HT-29 (cell line): ENCODE data around the gene RALGPS1. TPM values are rescaled to one million over a fixed set of nuclear protein-coding genes. Genes with fewer than 3 reads are reported as not detected.
"Not testable (repeated sequence)": the region's sequence is repeated elsewhere in the genome, so short reads cannot be mapped to it uniquely, and the experiment has no call there.

Source experiments
- DNase-seq: peaks from one replicate; pipeline ENCODE4 v3.0.0-alpha.2; 2015; ENCODE audit warnings: low spot score
- total RNA-seq: library from RNA; depleted of rRNA; stranded (reverse); fragments of >200 nt; shearing (Covaris generic); gene quantifications from 2 replicates; pipeline ENCODE4 v1.2.3, GENCODE V29; 2014

The RALGPS1 gene
- total RNA-seq, 1 experiment from 2014 or later: 12.4 TPM

GRCh38 chr9:127136880-127137639, 222.5 kb downstream of the RALGPS1 start:
- no peak for DNase-seq

DNA sequence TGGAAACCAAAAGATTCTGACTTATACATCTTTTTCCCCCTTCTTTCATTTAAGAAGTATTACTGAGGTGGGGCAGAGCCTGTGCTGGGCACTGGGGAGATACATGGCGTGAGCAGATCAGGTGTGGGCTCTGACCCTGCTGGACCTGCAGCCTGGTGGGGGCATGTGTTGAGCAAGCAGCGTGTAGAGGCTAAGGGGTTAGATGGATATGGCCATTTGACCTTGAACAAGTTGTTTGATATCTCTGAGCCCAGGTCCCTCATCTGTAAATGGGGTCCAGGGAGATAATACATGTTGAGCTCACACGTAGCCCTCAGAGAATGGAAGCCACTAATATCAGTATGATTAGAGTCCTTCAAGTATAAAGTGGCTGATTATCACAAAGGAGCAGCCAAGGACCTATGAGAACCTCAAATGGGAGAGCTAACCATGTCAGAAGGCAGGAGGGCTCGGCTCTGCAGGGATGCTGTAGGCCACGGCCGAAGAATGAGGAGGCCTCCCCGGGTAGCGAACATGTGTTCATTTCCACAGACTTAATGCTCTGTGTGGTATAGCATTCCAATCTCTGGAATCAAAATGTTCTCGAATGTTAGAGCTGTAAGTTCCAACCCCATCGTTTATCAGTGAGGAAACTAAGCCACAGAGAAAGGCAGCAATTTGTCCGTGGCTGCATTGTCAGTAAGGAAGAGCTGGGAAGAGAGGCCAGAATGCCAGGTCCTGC, 223.2 kb downstream of the RALGPS1 start:
- DNase-seq: no peak

- no peak for DNase-seq
Measured at GRCh38 chr9:127138444-127138843, 223.9 kb downstream of the RALGPS1 start.

DNA sequence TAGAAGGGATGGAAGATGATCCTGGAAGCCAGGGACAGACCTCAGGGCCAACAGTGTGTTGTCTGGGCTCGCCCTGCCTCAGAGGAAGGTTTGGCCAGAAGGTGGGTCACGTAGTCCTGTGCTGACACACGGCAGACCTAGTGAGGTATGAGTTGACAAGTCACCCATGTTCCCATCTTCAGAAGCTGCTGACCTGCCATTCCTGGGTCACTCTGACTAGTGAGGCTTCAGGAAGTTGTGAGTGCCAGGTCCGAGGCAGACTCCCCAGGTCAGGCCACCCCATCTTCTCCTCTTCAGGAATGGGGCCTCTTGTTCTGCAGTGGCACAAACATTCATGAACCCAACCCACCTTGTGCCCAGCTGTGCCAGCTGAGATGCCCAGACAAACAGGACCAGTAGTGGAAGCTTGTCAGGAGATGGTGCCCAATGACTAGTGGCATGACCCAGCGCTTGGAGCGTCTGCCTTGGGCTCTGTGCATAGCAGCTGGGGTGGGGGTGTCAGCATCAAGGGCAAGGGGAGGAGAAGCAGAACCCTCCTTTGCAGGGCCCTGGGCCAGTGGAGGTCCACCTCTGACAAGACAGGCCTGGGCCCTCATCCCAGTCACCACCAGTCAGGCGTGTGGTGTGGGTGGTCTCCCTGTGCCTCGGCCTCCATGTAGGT, 224.6 kb downstream of the RALGPS1 start:
- no peak for DNase-seq

GRCh38 chr9:127139775-127140174, 225.2 kb downstream of the RALGPS1 start:
- DNase-seq: no peak

- DNase-seq: no peak
Measured at GRCh38 chr9:127140181-127140580, 225.6 kb downstream of the RALGPS1 start.

GRCh38 chr9:127140842-127141675, 226.5 kb downstream of the RALGPS1 start:
- no peak for DNase-seq

DNA sequence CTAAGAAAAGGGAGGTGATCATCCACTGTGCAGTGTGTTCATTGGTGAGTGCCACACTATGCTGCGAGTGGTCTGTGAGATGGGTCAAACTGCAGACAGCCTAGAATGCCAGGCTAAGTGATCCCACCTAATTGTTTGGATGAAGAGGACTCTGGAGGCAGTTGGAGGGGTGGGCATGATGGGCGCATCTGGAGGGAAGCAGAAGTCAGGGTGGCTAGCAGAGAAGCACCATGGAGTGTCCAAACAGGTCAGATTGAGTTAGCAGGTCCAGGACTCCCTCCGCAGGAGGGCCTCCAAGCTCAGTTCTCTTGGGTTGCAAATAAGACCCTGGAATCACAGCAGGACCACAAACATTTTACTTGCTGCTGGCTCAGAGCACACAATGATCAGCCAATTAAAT, 227.7 kb downstream of the RALGPS1 start:
- DNase-seq: no peak

GRCh38 chr9:127142931-127143464, 228.4 kb downstream of the RALGPS1 start:
- DNase-seq: no peak

- no peak for DNase-seq
Measured at GRCh38 chr9:127143920-127144465, 229.4 kb downstream of the RALGPS1 start.

DNA sequence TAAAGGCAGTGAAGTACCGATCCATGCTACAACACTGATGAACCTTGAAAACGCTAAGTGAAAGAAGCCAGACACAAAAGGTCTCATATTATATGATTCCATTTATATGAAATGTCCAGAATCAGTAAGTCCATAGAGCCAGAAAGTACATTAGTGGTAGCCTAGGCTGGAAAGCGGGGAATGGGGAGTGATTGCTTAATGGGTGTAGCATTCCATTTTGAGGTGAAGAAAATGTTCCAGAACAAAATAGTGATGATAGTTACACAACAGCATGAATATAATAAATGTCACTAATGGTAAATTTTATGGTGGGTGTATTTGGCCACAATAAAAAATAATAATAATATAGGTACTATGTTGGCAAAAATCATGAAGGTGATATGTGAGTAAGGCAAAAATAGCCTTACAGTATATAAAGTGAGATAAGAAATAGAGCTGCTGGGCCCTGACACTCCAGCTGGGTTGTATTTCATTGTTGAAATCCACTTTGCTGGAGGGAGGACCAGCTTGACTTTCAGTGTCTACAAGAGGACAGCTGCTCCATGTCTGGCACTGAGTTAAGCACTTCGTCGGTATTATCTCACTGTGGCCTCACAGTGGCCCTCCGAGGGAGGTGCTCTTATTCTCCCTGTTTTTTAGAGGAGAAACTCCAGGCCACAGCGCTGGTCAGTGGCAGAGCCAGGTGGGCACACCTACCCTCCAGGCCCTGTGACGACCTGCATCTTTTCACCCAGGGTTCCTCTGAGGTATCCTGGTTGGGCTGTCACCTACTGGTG, 230.3 kb downstream of the RALGPS1 start:
- DNase-seq: no peak

DNA sequence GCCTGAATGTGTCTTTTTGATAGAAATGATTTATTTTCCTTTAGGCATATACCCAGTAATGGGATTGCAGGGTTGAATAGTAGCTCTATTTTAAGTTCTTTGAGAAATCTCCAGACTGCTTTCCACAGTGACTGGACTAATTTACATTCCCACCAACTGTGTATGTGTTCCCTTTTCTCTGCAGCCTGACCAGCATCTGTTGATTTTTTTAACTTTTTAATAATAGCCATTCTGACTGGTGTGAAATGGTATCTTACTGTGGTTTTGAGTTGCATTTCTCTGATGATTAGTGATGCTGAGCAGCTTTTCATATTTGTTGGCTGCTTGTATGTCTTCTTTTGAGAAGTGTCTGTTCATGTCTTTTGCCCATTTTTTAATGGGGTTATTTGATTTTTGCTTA, 232.3 kb downstream of the RALGPS1 start:
- DNase-seq: not testable (repeated sequence)

DNA sequence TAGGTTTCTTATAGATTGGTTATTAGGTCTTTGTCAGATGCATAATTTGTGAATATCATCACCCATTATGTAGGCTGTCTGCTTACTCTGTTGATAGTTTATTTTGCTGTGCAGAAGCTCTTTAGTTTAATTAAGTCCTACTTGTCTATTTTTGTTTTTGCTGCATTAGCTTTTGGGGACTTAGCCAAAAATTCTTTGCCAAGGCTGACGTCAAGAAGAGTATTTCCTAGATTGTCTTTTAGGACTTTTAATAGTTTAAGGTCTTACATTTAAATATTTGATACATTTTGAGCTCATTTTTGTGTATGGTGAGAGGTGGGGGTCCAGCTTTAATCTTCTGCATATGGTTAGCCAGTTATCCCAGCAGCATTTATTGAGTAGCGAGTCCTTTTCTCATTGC, 232.7 kb downstream of the RALGPS1 start:
- no peak for DNase-seq

- no peak for DNase-seq
Measured at GRCh38 chr9:127148014-127148413, 233.4 kb downstream of the RALGPS1 start.

DNA sequence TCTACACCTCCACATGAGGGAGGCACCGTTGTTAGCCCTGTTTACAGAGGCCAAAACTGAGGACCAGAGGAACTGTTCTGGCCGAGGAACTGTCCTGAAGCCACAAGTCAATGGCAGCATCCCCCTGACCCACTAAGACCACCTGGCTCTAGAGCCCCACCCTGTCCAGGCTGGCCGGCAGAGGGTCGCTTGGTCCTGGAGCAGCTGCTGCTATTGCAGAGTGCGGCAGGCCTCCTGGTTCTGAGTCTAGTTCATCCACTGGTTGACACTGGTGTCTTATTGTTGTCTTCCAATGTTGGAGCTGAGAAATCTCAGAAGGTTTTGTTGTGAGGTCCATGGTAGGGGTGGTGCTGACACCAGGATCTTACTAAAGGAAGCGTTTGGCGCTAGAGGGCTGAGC, 234.4 kb downstream of the RALGPS1 start:
- DNase-seq: no peak

DNA sequence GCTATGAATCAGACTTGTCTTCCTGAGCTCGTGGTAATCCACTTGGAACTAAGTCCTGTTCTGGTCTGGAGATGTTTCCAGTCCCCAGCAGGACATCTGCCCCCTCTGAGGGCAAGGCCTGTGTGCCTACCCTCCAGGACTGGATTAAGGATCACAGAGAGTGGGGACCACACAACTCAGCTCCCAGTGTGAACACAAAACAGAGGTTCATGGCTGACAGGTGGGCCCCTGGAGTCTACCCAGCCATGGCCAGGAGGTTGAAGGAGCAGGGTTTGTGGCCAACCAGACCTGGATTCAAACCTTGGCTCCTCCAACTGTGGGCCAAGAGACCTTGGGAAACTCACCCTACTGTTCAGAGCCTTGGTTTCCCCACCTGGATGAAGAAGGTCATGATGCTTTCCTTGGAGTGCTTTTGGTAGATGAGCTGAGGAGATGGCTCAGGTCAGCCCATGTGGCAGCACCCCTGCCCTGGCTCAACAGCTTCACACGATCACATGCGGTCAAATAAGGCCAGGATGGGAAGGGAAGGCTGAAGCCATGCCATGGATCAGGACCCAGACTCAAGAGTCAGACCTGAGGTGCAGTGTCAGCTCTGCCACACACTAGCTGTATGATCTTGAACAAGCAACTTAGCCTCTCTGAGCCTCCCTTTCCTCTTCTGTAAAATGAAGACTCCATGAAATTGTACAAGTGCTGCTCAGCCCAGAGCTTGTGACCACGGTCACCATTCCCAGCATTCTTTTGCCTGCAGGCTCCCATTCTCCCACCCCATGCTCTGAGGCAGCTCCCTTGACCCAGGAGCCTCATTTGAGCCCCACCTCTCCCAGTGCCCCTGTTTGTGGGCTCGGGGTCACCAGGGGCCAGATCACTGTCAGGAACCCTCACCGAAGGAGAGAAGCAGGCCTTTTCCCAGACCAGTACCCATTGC, 235.1 kb downstream of the RALGPS1 start:
- no peak for DNase-seq

DNA sequence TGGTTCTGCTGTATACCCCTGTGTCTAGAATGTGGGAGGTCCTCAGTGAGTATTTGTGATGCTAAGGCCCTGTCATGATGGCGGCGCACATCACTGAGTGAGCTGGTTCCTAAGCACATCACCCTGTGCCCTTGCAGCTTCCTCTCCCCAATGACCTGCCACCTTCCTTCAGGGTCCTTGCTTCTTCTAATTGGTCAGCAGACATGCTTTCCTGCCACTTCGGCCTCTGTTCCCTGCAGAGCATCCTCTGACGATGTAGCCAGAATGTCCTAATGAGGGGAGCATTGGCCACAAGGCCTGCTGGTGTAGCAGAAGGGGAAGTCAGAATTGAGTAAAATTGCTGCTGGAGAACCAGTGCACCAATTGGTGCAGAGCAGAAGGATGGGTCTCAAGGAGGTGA, 238.9 kb downstream of the RALGPS1 start:
- no peak for DNase-seq

DNA sequence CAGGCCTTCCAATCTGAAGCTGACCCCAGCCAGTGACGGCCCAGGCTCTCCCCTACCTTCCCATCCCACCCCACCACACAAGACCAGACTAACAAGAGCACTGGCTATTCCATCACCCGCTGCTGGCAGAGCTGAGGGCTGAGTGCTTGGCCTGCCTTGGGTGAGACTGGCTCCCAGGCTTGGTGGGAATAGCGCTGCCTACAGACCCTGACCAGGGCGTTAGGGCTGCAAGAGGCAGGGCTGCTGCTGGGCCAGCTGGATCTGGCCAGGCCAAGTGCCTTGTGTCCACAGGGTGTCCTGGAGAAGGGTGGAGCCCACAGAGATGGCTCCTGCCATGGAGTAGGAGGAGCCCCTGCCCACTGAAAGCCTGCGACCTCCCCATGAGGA, 239.4 kb downstream of the RALGPS1 start:
- DNase-seq: no peak
